NCI-H187 (cell line): ENCODE measurements around the gene TNS4.

Experiments
- DNase-seq, 2 experiments: peaks; one replicate each; lab custom pipeline; 2025; lab: John Stamatoyannopoulos, UW

The TNS4 gene

GRCh38 chr17:40490289-40490853 is 11.1 kb downstream of the TNS4 start:
- DNase-seq: no peak

DNA sequence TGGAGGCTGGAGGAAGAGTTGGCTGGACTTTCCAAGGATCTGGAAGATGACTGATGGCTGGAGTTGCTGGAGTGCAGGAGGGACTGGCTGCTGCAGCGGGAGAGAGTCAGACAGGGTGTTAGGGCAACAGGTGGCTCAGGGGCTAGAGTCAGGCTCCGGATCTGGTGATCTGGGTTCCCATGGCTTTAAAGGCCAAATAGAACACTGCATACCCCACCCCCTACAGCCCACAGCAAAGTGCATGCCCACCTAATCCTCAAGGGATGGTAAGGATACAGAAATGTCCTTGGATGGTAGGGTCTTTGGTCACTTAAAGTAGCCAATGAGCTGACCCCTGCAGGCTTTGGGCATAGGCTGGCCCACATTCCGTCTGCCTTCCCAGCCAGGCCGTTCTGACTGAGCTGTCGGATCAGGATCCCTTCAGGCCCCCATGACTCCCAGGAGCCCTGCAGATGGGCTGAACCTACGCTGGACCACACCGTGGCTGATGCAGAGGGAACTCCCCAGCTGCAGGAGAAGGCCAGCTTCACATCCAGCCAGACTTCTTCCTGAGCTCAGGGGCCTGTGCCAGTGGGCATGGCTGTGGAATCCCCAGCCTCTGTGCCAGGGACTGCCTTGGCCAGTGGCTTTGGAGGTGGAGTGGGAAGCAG is 13.9 kb downstream of the TNS4 start:
- DNase-seq: no peak

GRCh38 chr17:40486522-40487370 is 14.7 kb downstream of the TNS4 start:
- DNase-seq: no peak

DNA sequence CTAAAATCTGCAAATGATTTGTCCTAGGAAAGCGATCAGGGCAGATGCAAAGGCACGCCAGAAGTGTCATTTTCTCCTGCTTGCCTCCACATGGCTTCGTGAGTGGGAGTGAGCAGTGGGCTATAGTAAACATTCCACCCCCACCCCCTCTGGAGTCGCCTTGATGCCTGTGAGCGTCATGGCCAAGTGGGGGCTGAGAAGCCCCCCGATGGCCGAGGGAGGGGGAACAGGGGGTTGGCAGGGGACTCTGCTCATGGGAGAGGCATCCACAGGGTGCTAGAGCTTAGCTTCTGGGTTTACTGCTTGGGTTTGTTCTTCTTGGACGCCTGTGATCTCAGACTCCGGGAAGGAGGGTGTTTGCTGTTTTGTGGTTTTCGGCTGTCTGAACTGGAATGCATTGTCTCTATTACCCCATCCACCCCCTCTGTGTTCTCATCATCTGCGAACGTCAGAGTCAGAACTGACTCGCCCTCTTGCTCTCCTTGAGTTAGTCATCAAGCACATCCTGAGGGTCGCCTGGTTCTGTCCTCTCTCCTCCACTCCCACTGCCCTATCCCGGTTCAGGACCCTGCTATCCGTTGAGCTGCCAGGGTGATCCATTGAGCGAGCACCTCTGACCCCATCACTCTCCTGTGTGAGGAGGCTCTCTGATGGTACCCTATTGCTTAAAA is 15.4 kb downstream of the TNS4 start:
- DNase-seq: no peak

DNA sequence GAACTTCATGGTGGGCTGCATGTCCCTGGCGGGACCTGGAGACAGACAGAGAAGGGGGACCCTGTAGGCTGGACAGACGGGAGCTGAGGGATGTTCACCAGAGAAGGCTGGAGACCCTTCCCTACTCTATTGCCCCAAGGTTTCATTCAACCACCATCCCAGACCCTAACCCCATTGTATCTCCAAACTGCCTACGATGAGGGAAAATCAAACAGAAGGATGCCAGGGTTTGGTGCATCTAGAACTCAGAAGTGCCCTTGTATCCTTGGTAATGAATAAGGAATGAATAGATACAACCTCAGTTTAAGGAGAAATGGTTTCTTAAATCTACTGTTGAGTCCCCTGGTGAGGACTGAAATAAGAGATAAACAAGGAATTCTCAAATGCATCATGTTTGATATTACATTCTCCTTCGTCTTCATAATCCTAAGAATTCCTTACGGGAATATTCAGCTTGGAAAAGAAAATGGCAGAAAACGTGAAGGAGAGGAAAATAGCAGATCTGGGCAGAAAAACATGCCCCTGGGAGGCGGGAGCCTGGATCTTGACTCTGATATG is 16.4 kb downstream of the TNS4 start:
- no peak for DNase-seq

GRCh38 chr17:40484285-40484972 is 17.0 kb downstream of the TNS4 start:
- no peak for DNase-seq

GRCh38 chr17:40483679-40484078 is 17.7 kb downstream of the TNS4 start:
- no peak for DNase-seq

- DNase-seq: no peak
Measured at GRCh38 chr17:40482722-40483121, 18.7 kb downstream of the TNS4 start.

DNA sequence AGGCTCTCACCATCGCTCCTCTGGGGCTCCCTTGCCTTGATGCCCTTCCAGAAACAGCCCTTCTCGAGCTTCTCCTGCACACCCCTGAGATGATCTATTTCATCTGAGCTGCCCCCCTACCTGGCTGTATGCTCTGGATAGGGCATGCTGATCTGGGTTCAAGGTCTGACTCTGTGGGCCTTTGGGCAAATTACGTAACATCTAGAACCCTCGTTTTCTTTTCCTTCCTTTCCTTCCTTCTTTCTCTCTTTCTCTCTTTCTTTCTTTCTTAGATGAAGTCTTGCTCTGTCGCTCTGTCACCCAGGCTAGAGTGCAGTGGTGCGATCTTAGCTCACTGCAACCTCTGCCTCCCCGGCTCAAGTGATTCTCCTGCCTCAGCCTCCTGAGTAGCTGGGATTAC is 20.3 kb downstream of the TNS4 start:
- DNase-seq: no peak

GRCh38 chr17:40480501-40481003 is 20.9 kb downstream of the TNS4 start:
- no peak for DNase-seq

DNA sequence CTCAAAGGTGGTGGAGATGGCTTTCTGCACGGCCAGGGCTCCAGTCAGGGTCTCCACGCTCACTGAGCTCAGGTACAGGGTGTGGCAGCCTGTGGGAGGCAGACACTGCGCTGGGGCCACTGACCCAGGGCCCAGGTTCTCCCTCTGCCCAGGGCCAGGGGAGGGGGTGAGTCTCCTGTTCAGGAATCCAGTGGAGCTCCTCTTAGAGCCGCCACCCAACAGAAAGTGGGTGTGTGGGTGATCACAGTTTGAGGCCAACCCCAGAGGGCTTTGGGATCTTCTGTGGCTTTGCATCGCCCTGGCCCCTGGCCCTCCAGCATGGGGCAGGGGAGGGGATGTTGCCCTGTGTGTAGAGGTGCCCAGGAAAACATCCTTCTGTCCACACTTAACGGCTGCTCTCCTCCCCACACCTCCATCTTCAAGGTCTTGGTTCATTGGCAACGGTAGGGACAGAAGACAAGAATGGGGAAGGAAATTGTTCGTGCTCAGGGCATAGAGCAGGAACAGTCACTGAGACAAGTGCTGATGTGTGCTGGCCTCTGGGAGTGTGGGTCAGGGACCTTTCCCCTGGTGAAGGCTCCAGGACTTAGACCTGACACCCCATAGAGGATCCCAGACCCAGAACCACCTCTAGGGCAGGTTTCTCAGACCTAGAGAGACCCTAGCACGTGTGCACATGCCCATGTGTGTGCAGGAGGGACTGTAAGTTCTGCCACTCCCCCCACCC is 21.5 kb downstream of the TNS4 start:
- DNase-seq: no peak

DNA sequence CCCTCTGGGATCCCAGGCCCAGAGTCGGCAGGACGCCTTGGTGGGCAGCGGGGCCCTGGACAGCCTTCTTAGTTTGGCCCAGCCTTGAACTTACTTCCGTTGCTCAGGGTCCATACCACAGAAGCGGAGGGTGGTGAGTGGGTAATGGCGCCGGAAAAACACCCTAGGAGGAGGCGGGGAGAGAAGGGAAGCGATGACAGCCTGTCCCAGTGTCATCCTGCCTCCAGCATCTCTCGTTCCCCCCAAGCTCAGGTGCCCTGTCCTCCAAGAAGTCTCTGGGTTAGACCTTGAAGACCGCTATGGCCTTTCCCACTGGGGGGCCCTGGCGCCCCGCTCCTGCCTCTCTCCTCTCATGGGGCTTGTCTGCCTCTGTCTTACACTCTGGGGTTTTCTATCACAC is 22.9 kb downstream of the TNS4 start:
- DNase-seq: no peak

- no peak for DNase-seq
Measured at GRCh38 chr17:40477796-40478195, 23.6 kb downstream of the TNS4 start.

GRCh38 chr17:40475234-40475908 is 26.1 kb downstream of the TNS4 start:
- no peak for DNase-seq

GRCh38 chr17:40474419-40475002 is 26.9 kb downstream of the TNS4 start:
- DNase-seq: no peak

GRCh38 chr17:40473573-40474365 is 27.7 kb downstream of the TNS4 start:
- no peak for DNase-seq

DNA sequence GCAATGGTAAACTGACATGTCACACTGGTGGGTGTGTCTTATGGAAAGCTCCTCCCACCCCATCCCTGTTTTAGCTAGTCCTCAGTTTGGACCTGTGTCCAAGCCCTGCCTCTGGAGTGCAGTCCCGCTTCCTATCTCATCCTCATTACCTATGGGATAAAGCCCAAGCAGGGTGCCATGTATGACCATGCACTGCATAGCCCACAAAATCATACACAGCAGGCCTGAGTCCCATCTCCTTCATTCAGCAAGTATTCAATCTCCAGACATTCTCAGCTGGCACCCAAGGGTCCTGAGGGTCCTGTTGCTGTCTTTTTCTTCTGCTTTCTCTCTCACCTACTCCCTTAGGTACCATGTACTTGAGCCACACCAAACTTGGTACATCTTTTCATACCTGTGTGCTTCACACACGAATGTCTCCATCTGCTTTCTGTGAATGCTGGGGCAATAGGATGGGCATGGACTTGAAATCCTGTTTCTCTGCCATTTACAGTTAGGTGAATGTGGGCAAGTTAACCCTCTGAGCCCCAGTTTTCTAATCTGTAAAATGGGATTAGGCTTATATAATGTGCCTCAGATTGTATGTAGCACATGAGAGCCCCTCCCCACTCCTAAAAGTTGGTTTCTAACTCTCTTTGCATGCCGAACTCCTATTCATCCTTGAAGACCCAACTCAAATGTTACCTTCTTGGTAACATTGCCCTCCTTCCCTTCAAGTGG is 28.5 kb downstream of the TNS4 start:
- DNase-seq: no peak
